IPS DF 6.9 (cell line): ENCODE measurements around the gene LMTK3.

Experiments used
- DNase-seq: peaks from one replicate; pipeline ENCODE4 v3.0.0-alpha.2; 2013; ENCODE audit warnings: low read depth, low spot score
- H3K27ac ChIP-seq: one replicate; pipeline ENCODE4 v1.5.1; 2013; ENCODE audit warnings: low read length, control low read depth
- H3K27me3 ChIP-seq: 2 replicates; pipeline ENCODE4 v1.6.1; 2013; ENCODE audit warnings: mild to moderate bottlenecking, low read length; ENCODE audit not compliant: control insufficient read depth, insufficient read depth
- H3K36me3 ChIP-seq: 2 replicates; pipeline ENCODE4 v1.6.1; 2013; ENCODE audit warnings: low read length; ENCODE audit not compliant: control insufficient read depth, insufficient read depth
- H3K4me1 ChIP-seq: 2 replicates; pipeline ENCODE4 v1.6.1; 2013; ENCODE audit warnings: low read length; ENCODE audit not compliant: control insufficient read depth, insufficient read depth
- H3K4me3 ChIP-seq: 2 replicates; pipeline ENCODE4 v1.5.1; 2013; ENCODE audit warnings: mild to moderate bottlenecking, low read length
- H3K9me3 ChIP-seq: 2 replicates; pipeline ENCODE4 v1.6.1; 2013; ENCODE audit warnings: low read length, inconsistent platforms; ENCODE audit not compliant: control insufficient read depth, insufficient read depth
- WGBS: extraction: QIAGEN DNeasy Blood & Tissue Kit; methylation state at CpG from one replicate; pipeline ENCODE4 v1.1.7; 2013; ENCODE audit warnings: mixed read lengths, missing lambda C conversion rate; ENCODE audit not compliant: insufficient read length, insufficient coverage; 5-methylcytosine and 5-hydroxymethylcytosine counted together

The LMTK3 gene

GRCh38 chr19:48551437-48552302 lies 40.0 kb upstream of the LMTK3 start, which contains the start of gene SULT2B1:
TSS of gene SULT2B1 (plus strand) at chr19:48552172. CDS start at chr19:48552253, 81 bp downstream.
- H3K36me3 ChIP-seq = no peaks in the 10 kb centered on the region
- H3K27me3 ChIP-seq = no peaks in the 10 kb centered on the region
- H3K4me3 ChIP-seq = no peak within 1 kb of the TSS
- no peaks in the 10 kb centered on the region for H3K9me3 ChIP-seq
- no peak within 1 kb of the TSS for H3K27ac ChIP-seq
- H3K4me1 ChIP-seq = peaks cover 5% of the 10 kb centered on the region
- DNase-seq = no peak
- WGBS = no CpG with 5 or more reads among the region's 36 CpGs

- DNase-seq = no peak
- Histone ChIP-seq H3K36me3 (no peaks in the 10 kb centered on the region), H3K4me1 (peaks cover 9% of the 10 kb centered on the region), H3K4me3 (no peak overlapping the region), H3K9me3 (no peaks in the 10 kb centered on the region), H3K27ac (no peak overlapping the region), H3K27me3 (no peaks in the 10 kb centered on the region)
- WGBS = no CpG with 5 or more reads among the region's 5 CpGs
Observed at GRCh38 chr19:48549380-48549779, 37.7 kb upstream of the LMTK3 start.

GRCh38 chr19:48548253-48548911 lies 36.7 kb upstream of the LMTK3 start:
- H3K27me3 ChIP-seq = no peaks in the 10 kb centered on the region
- 100% methylated on average over 1 of the region's 1 CpG for WGBS
- H3K4me1 ChIP-seq = peaks cover 6% of the 10 kb centered on the region
- no peak overlapping the region for H3K27ac ChIP-seq
- H3K9me3 ChIP-seq = no peaks in the 10 kb centered on the region
- H3K36me3 ChIP-seq = no peaks in the 10 kb centered on the region
- no peak overlapping the region for H3K4me3 ChIP-seq
- no peak for DNase-seq

- H3K27ac ChIP-seq = no peak overlapping the region
- DNase-seq = no peak
- no peaks in the 10 kb centered on the region for H3K9me3 ChIP-seq
- no CpG with 5 or more reads among the region's 1 CpG for WGBS
- no peak overlapping the region for H3K4me3 ChIP-seq
- H3K4me1 ChIP-seq = peaks cover 9% of the 10 kb centered on the region
- H3K36me3 ChIP-seq = no peaks in the 10 kb centered on the region
- H3K27me3 ChIP-seq = no peaks in the 10 kb centered on the region
Observed at GRCh38 chr19:48547722-48548121, 36.1 kb upstream of the LMTK3 start.

DNA sequence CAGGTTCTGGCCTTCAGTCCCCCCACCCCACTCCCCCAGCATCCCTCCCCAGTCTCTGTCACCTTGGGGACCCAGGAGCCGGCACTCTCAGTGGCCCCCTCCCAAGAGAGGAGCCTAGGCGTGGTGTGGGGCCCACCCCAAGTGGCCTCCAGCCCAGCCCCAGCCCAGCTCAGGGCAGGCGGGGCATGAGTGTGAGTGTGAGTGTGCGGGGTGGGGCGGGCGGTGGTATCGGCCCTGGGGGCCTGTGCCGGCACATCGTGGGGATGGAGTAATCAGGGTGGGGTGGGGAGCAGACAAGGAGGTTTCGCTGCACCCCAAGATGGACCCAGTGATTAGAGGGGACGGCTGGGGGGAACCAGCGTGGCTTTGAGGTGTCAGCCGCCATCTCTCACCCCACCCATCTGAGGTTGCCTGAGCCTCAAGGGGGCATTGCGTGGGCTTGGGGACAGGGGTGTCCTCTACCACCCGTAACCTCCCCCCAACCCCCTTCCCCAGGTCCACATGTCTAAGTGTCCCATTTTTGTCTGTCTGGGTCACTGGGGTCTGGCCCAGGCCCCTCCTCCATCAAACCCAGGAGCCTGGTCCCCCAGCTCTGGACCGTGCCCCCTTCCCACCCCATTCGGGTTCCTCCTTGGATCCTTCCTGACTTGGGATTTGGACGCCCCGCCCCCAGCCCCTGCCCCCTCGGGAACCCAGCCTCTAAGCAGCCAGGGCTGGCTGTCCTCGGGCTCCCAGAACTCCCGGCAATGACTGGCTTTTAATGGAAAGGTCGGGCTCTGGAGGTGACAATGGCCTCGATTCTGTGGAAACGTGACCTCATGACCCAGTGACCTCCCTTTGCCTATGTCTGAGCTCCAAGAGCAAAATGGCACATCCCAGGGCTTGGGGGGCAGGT lies 33.5 kb upstream of the LMTK3 start:
- no peaks in the 10 kb centered on the region for H3K27me3 ChIP-seq
- no peak overlapping the region for H3K27ac ChIP-seq
- H3K4me3 ChIP-seq = no peak overlapping the region
- H3K9me3 ChIP-seq = no peaks in the 10 kb centered on the region
- peaks cover 9% of the 10 kb centered on the region for H3K4me1 ChIP-seq
- no peak for DNase-seq
- H3K36me3 ChIP-seq = no peaks in the 10 kb centered on the region
- WGBS = no CpG with 5 or more reads among the region's 25 CpGs

- Histone ChIP-seq H3K4me3 (no peak overlapping the region), H3K4me1 (peaks cover 9% of the 10 kb centered on the region), H3K36me3 (no peaks in the 10 kb centered on the region), H3K27ac (no peak overlapping the region), H3K27me3 (no peaks in the 10 kb centered on the region), H3K9me3 (no peaks in the 10 kb centered on the region)
- no CpG with 5 or more reads among the region's 19 CpGs for WGBS
- DNase-seq = no peak
Observed at GRCh38 chr19:48543121-48543710, 31.6 kb upstream of the LMTK3 start.

DNA sequence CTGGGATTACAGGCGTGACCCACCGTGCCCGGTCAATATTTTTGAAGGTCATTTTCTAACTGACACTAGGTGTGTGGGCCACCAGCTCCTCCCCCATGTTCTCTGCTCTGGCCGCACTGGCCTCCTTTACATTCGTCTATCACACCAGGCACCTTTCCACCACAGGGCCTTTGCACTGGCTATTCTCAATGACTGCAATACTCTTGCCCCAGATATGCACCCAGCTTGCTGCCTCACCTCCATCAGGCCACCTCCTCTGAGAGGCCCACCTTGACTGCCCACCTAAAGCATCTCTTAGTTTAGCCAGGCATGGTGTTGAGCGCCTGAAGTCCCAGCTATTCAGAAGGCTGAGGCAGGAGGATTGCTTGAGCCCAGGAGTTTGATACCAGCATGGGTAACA lies 30.2 kb upstream of the LMTK3 start:
- Histone ChIP-seq H3K4me1 (peaks cover 9% of the 10 kb centered on the region), H3K27me3 (no peaks in the 10 kb centered on the region), H3K9me3 (no peaks in the 10 kb centered on the region), H3K27ac (no peak overlapping the region), H3K36me3 (no peaks in the 10 kb centered on the region), H3K4me3 (no peak overlapping the region)
- WGBS = no CpG with 5 or more reads among the region's 6 CpGs
- no peak for DNase-seq

DNA sequence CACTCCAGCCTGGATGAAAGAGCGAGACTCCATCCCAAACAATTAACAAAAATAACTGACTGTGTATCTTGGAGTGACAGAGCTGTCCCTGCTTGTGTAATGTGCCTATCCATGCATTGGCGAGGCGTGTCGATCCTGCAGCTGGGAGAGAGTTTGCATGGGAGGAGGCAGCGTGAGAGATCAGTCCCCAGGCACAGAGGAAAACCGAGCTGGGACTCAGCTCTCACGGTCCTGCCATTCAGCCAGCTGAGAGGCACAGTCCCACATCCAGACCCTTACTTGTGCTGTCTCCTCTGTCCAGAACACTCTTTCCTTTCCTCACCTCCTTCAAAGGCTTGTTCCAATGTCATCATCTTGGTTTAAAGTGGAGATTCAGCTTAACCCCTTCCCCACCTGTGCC lies 28.5 kb upstream of the LMTK3 start:
- Histone ChIP-seq H3K9me3 (no peaks in the 10 kb centered on the region), H3K4me3 (no peak overlapping the region), H3K27ac (no peak overlapping the region), H3K27me3 (no peaks in the 10 kb centered on the region), H3K36me3 (no peaks in the 10 kb centered on the region), H3K4me1 (peaks cover 8% of the 10 kb centered on the region)
- no CpG with 5 or more reads among the region's 7 CpGs for WGBS
- DNase-seq = no peak

DNA sequence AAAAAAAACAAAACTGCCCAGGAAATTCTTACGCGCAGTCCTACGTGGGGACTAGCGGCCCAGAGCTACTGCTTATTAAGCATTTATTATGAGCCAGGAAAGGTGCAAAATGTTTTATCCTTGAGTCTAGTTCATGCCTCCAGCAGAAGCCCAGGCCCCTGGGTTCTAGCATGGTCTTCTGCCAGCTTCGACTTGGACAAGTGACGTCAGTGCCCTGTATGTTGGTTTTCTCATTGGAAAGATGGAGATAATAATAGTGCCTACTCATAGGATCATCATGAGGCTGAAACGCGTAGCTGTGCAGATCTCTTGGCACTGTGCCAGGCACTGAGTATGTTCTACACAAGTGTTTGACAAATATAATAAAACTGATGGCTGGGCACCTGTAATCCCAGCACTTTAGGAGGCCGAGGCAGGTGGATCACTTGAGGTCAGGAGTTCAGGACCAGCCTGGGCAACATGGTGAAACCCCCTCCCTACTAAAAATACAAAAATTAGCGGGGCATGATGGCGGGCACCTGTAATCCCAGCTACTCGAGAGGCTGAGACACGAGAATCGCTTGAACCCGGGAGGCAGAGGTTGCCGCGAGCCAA lies 28.0 kb upstream of the LMTK3 start:
- Histone ChIP-seq H3K9me3 (no peaks in the 10 kb centered on the region), H3K4me1 (peaks cover 6% of the 10 kb centered on the region), H3K27ac (no peak overlapping the region), H3K36me3 (no peaks in the 10 kb centered on the region), H3K27me3 (no peaks in the 10 kb centered on the region), H3K4me3 (no peak overlapping the region)
- DNase-seq = no peak
- WGBS = no CpG with 5 or more reads among the region's 17 CpGs
